ENCODE data around the gene MOB3C. TPM values are rescaled to one million over a fixed set of nuclear protein-coding genes. Genes with fewer than 3 reads are reported as not detected.
"Not testable (repeated sequence)": the region's sequence is repeated elsewhere in the genome, so short reads cannot be mapped to it uniquely, and the experiment has no call there.

Gene MOB3C
- total RNA-seq = 2.2 TPM

DNA sequence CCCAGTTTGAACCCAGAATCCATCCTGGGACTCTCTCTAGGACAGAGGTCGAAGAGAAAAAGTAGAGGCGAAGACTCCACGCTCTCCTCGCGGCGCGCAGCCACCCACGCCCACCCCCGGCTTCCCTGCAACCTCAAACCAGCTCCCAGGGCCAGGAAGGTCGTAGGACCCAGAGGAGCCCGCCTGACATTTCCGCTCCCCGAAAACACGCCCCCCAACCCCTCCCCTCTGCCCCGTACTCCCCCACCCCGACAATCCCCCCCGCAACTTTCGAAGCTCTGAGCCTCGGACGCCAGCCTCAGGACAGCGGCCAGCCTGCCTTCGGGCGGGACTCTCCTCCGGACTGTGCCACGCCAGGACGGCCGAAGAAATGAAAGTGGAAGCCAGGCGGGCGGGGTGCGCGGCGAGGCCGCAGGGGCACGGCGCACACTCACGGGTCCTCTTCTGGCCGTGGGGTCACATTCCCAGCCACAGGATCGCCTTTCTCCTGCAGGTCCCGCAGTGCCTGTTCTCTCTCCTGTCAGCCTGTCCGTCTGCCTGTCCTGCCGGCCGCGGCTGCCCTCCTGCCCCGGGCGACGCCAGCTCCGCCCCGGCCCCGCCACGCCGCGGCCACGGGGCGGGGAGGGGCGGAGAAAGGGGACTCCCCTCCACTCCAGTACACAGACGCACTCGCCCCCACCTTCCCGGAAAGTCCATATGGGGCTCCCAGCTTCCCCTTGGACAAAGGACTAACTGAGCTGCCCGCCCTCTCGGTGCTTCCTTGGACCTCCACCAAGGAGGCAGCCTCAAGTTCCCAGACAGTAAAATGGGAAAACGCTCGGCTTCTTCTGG lies at the start of gene MOB3C:
TSS of gene MOB3C (minus strand) at position 535 of the 831 bp plus-strand sequence. CDS start 3,490 bp downstream, outside the sequence.
- peak; percentile 67 for DNase-seq

GRCh38 chr1:46665983-46666382 lies 49.4 kb upstream of the MOB3C start:
- DNase-seq = no peak

DNA sequence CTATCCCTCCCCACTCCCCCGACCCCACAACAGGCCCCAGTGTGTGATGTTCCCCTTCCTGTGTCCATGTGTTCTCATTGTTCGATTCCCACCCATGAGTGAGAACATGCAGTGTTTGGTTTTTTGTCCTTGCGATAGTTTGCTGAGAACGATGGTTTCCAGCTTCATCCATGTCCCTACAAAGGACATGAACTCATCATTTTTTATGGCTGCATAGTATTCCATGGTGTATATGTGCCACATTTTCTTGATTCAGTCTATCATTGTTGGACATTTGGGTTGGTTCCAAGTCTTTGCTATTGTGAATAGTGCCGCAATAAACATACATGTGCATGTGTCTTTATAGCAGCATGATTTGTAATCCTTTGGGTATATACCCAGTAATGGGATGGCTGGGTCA lies 46.3 kb upstream of the MOB3C start:
- DNase-seq = not testable (repeated sequence)

GRCh38 chr1:46660116-46660515 lies 43.5 kb upstream of the MOB3C start:
- not testable (repeated sequence) for DNase-seq

DNA sequence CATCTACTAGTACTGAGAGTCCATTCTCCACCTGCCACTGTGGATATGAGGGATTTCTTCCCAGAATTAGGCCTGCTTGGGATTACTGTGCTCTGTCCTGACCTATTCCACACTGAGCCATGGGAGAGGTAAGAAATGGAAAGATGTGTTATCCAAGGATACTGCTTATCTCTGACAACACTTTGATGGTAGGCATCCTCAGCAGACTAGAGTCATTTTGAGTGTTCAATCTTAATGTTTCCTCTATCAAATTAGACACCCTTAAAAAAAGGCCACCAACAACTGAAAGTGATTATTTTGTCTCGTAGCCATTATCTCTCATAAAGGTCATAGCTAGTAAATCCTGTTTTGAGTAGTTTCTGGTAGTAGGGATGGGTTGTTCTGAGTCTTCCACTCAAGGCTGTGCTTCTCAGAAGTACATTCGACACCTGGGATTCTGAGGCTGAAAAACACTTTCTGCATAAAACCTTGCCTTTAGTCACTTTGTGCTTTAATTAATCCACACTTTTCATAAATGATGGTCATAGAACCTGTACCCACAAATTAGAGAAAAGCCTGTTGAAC lies 42.8 kb upstream of the MOB3C start:
- DNase-seq = no peak

DNA sequence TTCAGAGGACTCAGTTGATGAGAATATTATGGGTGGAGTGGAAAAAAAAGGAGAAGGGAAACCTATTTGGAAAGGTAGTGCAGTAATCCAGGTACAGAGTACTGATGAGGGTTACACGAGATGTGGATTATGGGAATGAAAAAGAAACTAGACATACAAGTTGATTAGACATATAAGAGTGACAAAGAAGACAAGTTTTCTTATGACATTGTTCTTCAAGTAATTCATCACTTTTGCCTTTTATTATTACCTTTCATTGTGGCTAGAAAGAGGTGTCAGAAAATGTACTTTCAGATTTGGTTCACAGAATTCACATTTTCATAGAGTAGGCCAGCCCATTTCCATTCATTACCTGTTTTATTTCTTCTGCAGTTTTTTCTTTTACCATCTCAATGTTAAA lies 41.2 kb upstream of the MOB3C start:
- no peak for DNase-seq

- no peak for DNase-seq
These were observed 40.0 kb upstream of the MOB3C start for GRCh38 chr1:46656643-46657042.

DNA sequence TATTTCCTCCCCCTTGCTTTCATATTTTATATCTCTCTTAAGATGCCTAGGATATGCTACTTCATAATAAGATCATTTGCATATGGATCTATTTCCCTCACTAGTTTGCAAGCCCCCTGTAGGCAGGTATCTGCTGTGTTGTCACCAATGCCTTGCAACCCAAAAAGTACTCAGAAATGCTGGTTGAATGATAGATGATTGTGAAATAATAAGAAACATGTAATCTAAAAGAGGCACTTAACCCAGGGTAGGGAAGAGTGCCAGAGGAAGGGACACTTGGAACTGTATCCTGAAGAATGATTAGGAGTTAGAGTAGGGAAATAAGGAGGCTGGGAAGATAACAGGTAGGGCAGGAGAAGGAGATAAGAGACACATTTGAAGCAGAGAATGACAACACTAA lies 39.2 kb upstream of the MOB3C start:
- DNase-seq = no peak

- DNase-seq = not testable (repeated sequence)
These were observed 38.1 kb upstream of the MOB3C start for GRCh38 chr1:46654698-46655097.

- DNase-seq = no peak
These were observed 37.4 kb upstream of the MOB3C start for GRCh38 chr1:46654012-46654411.

DNA sequence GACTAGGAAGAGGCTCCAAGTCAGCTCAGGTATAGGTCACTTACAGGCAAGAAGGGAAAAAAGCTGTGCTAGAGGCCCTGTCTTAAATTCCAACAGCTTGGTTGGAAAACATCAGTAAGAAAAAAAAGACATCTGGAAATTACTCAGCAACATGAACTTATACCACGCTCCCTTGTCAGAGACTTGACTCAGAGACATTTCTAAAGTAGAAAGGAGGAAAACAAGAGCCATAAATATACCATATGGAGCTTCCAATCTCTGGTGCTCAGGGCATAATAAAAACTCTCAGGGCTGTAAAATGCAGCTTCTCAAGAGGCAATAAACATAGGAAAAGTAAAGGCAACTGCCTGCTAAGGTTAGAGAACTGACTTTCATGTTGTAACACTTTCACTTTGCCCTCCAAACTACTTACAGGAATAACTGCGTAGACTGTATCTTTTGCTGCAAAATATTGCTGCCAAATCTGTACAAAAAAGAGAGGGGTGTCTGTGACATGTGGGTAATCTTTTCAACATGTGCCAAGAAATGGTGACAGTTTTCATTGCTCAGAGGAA lies 36.9 kb upstream of the MOB3C start:
- DNase-seq = no peak

DNA sequence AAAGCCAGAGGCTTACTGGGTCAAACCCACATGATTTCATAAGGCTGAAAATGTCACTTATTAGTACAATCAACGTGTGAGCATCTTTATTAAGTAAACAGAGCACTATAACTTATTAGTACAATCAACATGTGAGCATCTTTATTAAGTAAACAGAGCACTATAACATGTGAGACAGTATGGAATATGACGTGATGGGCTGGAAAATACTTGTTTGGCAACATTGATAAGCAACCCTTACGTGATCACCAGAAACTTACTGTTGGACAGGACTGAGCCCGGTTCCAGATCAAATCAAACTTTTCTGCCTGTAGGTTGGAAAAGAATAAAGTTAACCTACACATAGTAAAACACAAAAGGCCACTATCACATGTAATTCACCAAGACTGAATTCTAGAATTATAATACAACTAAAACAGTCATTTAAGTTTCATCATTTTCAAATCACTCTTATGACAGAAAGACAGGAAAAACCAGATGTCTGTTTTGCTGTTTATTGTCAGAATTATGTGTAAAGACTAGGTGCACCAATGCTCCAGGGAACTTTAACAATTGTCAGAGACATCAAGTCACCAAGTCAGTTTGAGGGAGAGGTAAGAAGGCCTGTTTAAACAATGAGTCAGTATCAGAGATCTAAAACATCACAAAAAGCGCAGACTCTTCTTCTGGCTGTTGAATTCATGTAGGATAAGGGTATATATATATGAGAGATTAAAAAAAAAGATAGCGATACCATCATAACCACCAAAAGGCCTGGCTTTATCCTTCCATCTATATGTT lies 35.9 kb upstream of the MOB3C start:
- DNase-seq = no peak

DNA sequence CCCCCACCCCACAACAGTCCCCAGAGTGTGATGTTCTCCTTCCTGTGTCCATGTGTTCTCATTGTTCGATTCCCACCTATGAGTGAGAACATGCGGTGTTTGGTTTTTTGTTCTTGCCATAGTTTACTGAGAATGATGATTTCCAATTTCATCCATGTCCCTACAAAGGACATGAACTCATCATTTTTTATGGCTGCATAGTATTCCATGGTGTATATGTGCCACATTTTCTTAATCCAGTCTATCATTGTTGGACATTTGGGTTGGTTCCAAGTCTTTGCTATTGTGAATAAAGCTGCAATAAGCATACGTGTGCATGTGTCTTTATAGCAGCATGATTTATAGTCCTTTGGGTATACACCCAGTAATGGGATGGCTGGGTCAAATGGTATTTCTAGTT lies 34.5 kb upstream of the MOB3C start:
- DNase-seq = not testable (repeated sequence)

- DNase-seq = no peak
These were observed 33.9 kb upstream of the MOB3C start for GRCh38 chr1:46650491-46650890.

- DNase-seq = no peak
These were observed 33.2 kb upstream of the MOB3C start for GRCh38 chr1:46649764-46650163.

DNA sequence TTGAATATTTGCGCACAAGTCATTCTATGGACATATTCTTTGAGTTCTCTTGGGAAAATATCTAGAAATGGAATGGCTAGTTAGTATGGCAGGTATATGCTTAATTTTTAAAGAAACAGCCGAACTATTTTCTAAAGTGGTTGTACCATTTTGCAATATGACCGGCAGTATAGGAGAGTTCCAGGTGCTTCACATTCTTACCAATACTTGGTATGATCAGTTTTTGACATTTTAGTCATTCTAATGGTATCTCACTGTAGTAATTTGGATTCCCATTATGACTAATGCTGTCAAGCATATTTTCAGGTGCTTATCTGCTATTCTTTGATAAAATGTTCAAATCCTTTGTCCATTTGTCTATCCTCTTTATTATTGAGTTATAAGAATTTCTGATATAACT lies 31.0 kb upstream of the MOB3C start:
- DNase-seq = no peak

DNA sequence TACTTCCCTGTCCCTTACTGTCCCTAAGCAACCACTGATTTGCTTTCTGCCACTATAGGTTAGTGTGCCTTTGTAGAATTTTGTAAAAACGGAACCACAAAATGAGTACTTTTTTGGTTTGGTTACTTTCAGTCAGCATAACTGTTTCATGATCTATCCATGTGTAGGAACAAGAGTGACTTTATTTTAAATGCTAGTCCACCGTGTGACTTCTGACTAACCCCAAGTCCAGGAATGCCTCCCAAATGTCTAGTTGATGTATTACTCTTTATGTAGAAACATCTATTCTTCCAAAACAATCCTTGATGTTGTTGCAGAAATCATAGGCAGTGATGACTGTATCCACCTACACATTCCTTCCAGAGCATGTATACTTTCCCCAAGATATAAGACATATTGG lies 30.2 kb upstream of the MOB3C start:
- DNase-seq = no peak

- DNase-seq = no peak
These were observed 29.7 kb upstream of the MOB3C start for GRCh38 chr1:46646331-46646730.

- no peak for DNase-seq
These were observed 29.2 kb upstream of the MOB3C start for GRCh38 chr1:46645815-46646214.

GRCh38 chr1:46643368-46643775 lies 26.8 kb upstream of the MOB3C start:
- DNase-seq = no peak

GRCh38 chr1:46642115-46642680 lies 25.6 kb upstream of the MOB3C start:
- DNase-seq = no peak

DNA sequence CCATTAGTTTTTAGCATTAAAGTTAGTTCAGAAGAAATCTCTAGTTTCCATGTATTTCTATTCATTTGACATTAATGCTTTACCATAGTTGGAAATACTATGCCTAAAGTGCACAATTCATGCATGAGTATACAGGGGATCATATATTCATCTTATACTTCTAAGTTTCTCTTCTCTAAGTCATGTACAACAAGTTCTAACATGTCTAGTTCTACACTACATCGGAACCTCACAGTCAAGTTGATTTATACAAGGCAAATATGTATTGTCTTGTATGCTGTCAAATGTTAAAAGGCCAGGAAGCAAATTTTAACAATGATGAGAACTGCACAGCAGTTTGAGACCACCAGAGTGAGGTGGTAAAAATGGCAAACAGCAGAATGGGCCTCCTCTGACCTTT lies 22.9 kb upstream of the MOB3C start:
- DNase-seq = no peak

DNA sequence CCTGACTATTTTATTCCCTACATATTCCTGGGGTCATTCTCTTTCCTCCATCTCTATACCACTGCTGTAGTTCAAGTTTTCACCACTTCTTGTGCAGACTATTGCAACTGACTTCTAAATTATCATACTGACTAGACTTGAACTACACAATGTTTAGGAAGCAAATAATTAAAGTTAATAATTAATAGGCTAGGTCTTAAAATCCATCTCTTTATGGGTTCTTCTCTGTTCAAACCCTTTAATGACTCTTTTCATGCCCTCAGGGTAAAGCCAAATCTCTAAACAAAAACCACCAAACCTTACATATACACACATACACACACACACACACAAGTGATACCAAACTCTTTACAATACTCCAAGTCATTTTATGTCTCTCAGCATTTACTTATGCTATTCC lies 22.3 kb upstream of the MOB3C start:
- DNase-seq = no peak

Data from occipital lobe (tissue), 2 donors.